Ishikawa (cell line): Measurements from ENCODE around the gene LRRC47.

ENCODE experiments used
- CEBPB ChIP-seq: IDR thresholded peaks from 2 replicates; pipeline ENCODE4 v1.6.1; 2012
- EGR1 ChIP-seq: IDR thresholded peaks from 2 replicates; pipeline ENCODE4 v1.6.1; 2012
- EP300 ChIP-seq: IDR thresholded peaks from 2 replicates; pipeline ENCODE4 v1.6.1; 2012; ENCODE audit warnings: borderline replicate concordance
- FOXM1 ChIP-seq: IDR thresholded peaks from 2 replicates; pipeline ENCODE4 v1.6.1; 2012; ENCODE audit warnings: low read depth, borderline replicate concordance
- NFIC ChIP-seq: IDR thresholded peaks from 2 replicates; pipeline ENCODE4 v1.6.1; 2012
- RAD21 ChIP-seq: IDR thresholded peaks from 2 replicates; pipeline ENCODE4 v1.6.1; 2012; ENCODE audit warnings: low read depth
- TAF1 ChIP-seq: IDR thresholded peaks from 2 replicates; pipeline ENCODE4 v1.6.1; 2012; ENCODE audit warnings: low read depth, mild to moderate bottlenecking
- TEAD4 ChIP-seq: IDR thresholded peaks from 2 replicates; pipeline ENCODE4 v1.6.1; 2012
- YY1 ChIP-seq: IDR thresholded peaks from 2 replicates; pipeline ENCODE4 v1.6.1; 2012; ENCODE audit warnings: low read depth
- TF ChIP-seq, protein P1 (sequence below): IDR thresholded peaks from 2 replicates; pipeline ENCODE4 v1.6.1; 2012
- TF ChIP-seq, protein P2 (sequence below): IDR thresholded peaks from 2 replicates; pipeline ENCODE4 v1.6.1; 2012
- TF ChIP-seq, protein P3 (sequence below): IDR thresholded peaks from 2 replicates; pipeline ENCODE4 v1.6.1; 2012; ENCODE audit warnings: low read depth, mild to moderate bottlenecking

DNA sequence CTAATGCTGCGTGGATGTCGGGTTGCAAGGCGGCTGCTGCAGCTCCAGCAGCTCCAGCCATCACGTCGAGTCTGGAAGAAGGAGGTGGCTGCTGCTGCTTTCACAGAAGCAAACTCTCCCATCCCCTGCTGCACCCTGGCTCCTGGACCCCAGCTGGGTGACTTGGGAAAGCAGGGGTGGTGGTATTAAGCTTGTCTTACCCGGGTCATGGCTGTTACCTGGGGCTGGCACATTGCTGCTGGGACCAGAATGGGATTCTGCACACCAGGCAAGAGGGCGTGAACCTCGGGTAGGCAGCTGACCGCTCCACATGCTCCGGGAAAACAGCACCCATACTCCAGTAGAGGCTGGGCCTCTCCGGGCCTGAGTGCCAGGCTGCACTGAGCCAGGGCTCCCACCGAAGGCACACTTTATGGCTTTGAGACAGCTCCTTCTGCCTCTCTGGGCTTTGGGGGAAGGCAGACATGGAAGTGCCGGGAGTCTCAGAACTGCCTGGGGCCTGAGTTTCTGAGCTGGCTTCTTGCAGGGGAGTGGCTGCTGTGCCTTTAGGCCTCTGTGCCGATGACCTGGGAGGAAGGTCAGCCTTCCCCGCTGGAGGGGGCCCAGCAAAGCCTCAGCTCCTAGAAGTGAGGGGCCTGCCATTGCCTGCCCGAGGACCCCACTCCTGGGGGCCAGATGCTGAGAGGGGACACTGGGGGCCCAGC is 22.6 kb downstream of the LRRC47 start:
- TF ChIP-seq, protein P1, sequence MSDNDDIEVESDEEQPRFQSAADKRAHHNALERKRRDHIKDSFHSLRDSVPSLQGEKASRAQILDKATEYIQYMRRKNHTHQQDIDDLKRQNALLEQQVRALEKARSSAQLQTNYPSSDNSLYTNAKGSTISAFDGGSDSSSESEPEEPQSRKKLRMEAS = no peak
- no peak for TF ChIP-seq FOXM1
- no peak for TF ChIP-seq TEAD4
- TF ChIP-seq, protein P2, sequence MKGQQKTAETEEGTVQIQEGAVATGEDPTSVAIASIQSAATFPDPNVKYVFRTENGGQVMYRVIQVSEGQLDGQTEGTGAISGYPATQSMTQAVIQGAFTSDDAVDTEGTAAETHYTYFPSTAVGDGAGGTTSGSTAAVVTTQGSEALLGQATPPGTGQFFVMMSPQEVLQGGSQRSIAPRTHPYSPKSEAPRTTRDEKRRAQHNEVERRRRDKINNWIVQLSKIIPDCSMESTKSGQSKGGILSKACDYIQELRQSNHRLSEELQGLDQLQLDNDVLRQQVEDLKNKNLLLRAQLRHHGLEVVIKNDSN = no peak
- no peak for TF ChIP-seq NFIC
- no peak for TF ChIP-seq TAF1
- TF ChIP-seq, protein P3, sequence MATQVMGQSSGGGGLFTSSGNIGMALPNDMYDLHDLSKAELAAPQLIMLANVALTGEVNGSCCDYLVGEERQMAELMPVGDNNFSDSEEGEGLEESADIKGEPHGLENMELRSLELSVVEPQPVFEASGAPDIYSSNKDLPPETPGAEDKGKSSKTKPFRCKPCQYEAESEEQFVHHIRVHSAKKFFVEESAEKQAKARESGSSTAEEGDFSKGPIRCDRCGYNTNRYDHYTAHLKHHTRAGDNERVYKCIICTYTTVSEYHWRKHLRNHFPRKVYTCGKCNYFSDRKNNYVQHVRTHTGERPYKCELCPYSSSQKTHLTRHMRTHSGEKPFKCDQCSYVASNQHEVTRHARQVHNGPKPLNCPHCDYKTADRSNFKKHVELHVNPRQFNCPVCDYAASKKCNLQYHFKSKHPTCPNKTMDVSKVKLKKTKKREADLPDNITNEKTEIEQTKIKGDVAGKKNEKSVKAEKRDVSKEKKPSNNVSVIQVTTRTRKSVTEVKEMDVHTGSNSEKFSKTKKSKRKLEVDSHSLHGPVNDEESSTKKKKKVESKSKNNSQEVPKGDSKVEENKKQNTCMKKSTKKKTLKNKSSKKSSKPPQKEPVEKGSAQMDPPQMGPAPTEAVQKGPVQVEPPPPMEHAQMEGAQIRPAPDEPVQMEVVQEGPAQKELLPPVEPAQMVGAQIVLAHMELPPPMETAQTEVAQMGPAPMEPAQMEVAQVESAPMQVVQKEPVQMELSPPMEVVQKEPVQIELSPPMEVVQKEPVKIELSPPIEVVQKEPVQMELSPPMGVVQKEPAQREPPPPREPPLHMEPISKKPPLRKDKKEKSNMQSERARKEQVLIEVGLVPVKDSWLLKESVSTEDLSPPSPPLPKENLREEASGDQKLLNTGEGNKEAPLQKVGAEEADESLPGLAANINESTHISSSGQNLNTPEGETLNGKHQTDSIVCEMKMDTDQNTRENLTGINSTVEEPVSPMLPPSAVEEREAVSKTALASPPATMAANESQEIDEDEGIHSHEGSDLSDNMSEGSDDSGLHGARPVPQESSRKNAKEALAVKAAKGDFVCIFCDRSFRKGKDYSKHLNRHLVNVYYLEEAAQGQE = no peak
- no peak for TF ChIP-seq YY1
- no peak for TF ChIP-seq CEBPB
- no peak for TF ChIP-seq RAD21
- TF ChIP-seq EP300 = no peak
- no peak for TF ChIP-seq EGR1
